Neural progenitor cell (in vitro differentiated cells): Measurements from ENCODE around the gene PLA2G4E. TPM values are rescaled to one million over a fixed set of nuclear protein-coding genes. Genes with fewer than 3 reads are reported as not detected.

Experiments
- DNase-seq: peaks from one replicate; pipeline ENCODE4 v3.0.0-alpha.2; 2016; ENCODE audit warnings: low spot score
- H2AFZ ChIP-seq: fragments of 200-600 bp; sonication (generic); replicated peaks from 2 replicates; pipeline ENCODE4 v1.6.1; 2016; ENCODE audit warnings: antibody characterized with exemption
- H3F3A ChIP-seq: fragments of 200-600 bp; sonication (generic); 2 replicates; pipeline ENCODE4 v1.6.1; 2016; ENCODE audit warnings: antibody characterized with exemption, low read depth
- H3K27ac ChIP-seq: fragments of 200-600 bp; sonication (generic); 2 replicates; pipeline ENCODE4 v1.5.1; 2016; ENCODE audit warnings: mild to moderate bottlenecking
- H3K27me3 ChIP-seq: fragments of 200-600 bp; sonication (generic); 2 replicates; pipeline ENCODE4 v1.6.1; 2016; ENCODE audit warnings: mild to moderate bottlenecking, moderate library complexity
- H3K36me3 ChIP-seq: fragments of 200-600 bp; sonication (generic); 2 replicates; pipeline ENCODE4 v1.5.1; 2016
- H3K4me1 ChIP-seq: fragments of 200-600 bp; sonication (generic); 2 replicates; pipeline ENCODE4 v1.6.1; 2016; ENCODE audit warnings: mixed run types
- H3K4me2 ChIP-seq: fragments of 200-600 bp; sonication (generic); 2 replicates; pipeline ENCODE4 v1.6.1; 2016
- H3K4me3 ChIP-seq: fragments of 200-600 bp; sonication (generic); 2 replicates; pipeline ENCODE4 v1.5.1; 2016
- H3K79me2 ChIP-seq: fragments of 200-600 bp; sonication (generic); 2 replicates; pipeline ENCODE4 v1.6.1; 2016; ENCODE audit warnings: low read depth
- H3K9ac ChIP-seq: fragments of 200-600 bp; sonication (generic); 2 replicates; pipeline ENCODE4 v1.6.1; 2016
- H3K9me3 ChIP-seq: fragments of 200-600 bp; sonication (generic); 2 replicates; pipeline ENCODE4 v1.5.1; 2016; ENCODE audit warnings: low read depth
- H4K20me1 ChIP-seq: fragments of 200-600 bp; sonication (generic); 2 replicates; pipeline ENCODE4 v1.6.1; 2016; ENCODE audit warnings: low read depth
- H3K27ac Mint-ChIP-seq: 3 replicates; pipeline ENCODE4 v1.8.0; 2021; ENCODE audit warnings: mixed read lengths
- H3K27me3 Mint-ChIP-seq: 2 replicates; pipeline ENCODE4 v1.8.0; 2022; ENCODE audit warnings: low read depth, mild to moderate bottlenecking, inconsistent platforms, moderate library complexity, mixed read lengths; ENCODE audit not compliant: insufficient read depth
- H3K36me3 Mint-ChIP-seq: 3 replicates; pipeline ENCODE4 v1.8.0; 2021; ENCODE audit warnings: mixed read lengths
- H3K4me1 Mint-ChIP-seq: 3 replicates; pipeline ENCODE4 v1.8.0; 2021; ENCODE audit warnings: mixed read lengths
- H3K4me3 Mint-ChIP-seq: 3 replicates; pipeline ENCODE4 v1.8.0; 2021; ENCODE audit warnings: mild to moderate bottlenecking, moderate library complexity, mixed read lengths
- H3K9me3 Mint-ChIP-seq: 3 replicates; pipeline ENCODE4 v1.8.0; 2020; ENCODE audit warnings: mixed read lengths
- EZH2 ChIP-seq: fragments of 200-600 bp; sonication (generic); IDR thresholded peaks from 2 replicates; pipeline ENCODE4 v1.6.1; 2017; ENCODE audit warnings: antibody characterized with exemption, mild to moderate bottlenecking, moderate library complexity
- EZH2phosphoT487 ChIP-seq: fragments of 200-600 bp; sonication (generic); IDR thresholded peaks from 2 replicates; pipeline ENCODE4 v1.6.1; 2017; ENCODE audit warnings: antibody characterized with exemption
- total RNA-seq: library from RNA; depleted of rRNA; stranded (reverse); fragments of >200 nt; gene quantifications from 2 replicates; pipeline ENCODE4 v1.2.3, GENCODE V29; 2015; ENCODE audit warnings: low replicate concordance
- TF ChIP-seq, protein P1 (sequence below): fragments of 200-600 bp; sonication (generic); IDR thresholded peaks from 2 replicates; pipeline ENCODE4 v1.5.1; 2017; ENCODE audit warnings: antibody characterized with exemption, mild to moderate bottlenecking

Gene PLA2G4E
- total RNA-seq, 1 donor from 2014 or later, result not detected

DNA sequence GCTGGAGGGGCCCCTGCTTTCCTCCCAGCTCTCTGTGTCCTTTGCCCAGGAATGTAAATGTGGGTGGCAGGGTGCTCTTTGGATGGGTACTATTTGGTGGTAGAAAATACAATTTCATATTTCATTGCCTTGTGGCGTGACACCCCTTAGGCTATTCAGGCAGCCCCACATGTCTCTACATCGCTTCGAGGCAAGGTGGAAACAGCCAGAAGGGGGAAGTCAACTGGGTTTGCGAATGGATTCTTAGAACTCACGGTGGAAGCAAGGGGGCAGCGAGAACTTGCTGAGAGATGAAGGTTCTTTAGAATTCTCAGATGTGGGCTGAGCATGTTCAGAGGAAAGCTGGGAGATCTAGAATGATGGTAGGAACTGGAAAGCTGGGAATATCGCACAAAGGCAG, 48.2 kb upstream of the PLA2G4E start:
- Mint-ChIP-seq H3K4me1 (peaks cover 22% of the 10 kb centered on the region), H3K9me3 (peaks cover 9% of the 10 kb centered on the region), H3K4me3 (no peak overlapping the region), H3K36me3 (no peaks in the 10 kb centered on the region), H3K27me3 (peaks cover 7% of the 10 kb centered on the region), H3K27ac (peak overlapping the region; percentile 43)
- Histone ChIP-seq H3K36me3 (no peaks in the 10 kb centered on the region), H3K4me1 (no peaks in the 10 kb centered on the region), H3K4me2 (no peak overlapping the region), H4K20me1 (no peaks in the 10 kb centered on the region), H3K9ac (no peak overlapping the region), H3K27me3 (no peaks in the 10 kb centered on the region), H3K27ac (no peak overlapping the region), H2AFZ (peak overlapping the region; percentile 5), H3K79me2 (no peaks in the 10 kb centered on the region), H3F3A (no peaks in the 10 kb centered on the region), H3K4me3 (no peak overlapping the region), H3K9me3 (no peaks in the 10 kb centered on the region)
- TF ChIP-seq EZH2 (no peak), EZH2phosphoT487 (no peak)
- TF ChIP-seq, protein P1, sequence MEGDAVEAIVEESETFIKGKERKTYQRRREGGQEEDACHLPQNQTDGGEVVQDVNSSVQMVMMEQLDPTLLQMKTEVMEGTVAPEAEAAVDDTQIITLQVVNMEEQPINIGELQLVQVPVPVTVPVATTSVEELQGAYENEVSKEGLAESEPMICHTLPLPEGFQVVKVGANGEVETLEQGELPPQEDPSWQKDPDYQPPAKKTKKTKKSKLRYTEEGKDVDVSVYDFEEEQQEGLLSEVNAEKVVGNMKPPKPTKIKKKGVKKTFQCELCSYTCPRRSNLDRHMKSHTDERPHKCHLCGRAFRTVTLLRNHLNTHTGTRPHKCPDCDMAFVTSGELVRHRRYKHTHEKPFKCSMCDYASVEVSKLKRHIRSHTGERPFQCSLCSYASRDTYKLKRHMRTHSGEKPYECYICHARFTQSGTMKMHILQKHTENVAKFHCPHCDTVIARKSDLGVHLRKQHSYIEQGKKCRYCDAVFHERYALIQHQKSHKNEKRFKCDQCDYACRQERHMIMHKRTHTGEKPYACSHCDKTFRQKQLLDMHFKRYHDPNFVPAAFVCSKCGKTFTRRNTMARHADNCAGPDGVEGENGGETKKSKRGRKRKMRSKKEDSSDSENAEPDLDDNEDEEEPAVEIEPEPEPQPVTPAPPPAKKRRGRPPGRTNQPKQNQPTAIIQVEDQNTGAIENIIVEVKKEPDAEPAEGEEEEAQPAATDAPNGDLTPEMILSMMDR, result peak; percentile 26
- no peak for DNase-seq

DNA sequence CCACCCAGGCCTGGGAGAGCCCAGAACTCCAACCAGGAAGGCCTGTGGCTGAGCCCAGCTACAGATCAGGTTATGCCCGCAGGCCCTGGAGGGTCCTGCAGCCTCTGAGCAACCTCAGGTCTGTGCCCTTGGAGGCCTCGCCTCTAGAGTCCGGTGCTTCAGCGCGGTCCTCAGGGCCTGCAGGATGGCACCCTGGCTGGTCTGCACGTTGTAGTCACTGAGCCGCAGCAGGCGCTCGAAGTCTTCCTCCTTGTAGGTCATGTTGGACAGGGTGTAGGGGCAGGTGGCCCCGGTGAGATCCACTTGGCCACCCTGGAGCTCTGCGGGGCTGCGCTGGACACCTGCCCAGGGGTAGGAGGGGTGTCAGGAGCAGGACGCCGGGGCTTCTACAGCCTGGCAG, 47.8 kb upstream of the PLA2G4E start:
- DNase-seq, result no peak
- TF ChIP-seq, protein P1, result no peak
- Mint-ChIP-seq H3K4me1 (peaks cover 22% of the 10 kb centered on the region), H3K27ac (no peak overlapping the region), H3K36me3 (no peaks in the 10 kb centered on the region), H3K9me3 (peaks cover 9% of the 10 kb centered on the region), H3K27me3 (peaks cover 7% of the 10 kb centered on the region), H3K4me3 (no peak overlapping the region)
- Histone ChIP-seq H3K4me3 (no peak overlapping the region), H2AFZ (no peak overlapping the region), H3F3A (no peaks in the 10 kb centered on the region), H3K9ac (no peak overlapping the region), H3K9me3 (no peaks in the 10 kb centered on the region), H3K27me3 (no peaks in the 10 kb centered on the region), H3K4me2 (no peak overlapping the region), H3K36me3 (no peaks in the 10 kb centered on the region), H3K27ac (no peak overlapping the region), H3K79me2 (no peaks in the 10 kb centered on the region), H4K20me1 (no peaks in the 10 kb centered on the region), H3K4me1 (no peaks in the 10 kb centered on the region)

DNA sequence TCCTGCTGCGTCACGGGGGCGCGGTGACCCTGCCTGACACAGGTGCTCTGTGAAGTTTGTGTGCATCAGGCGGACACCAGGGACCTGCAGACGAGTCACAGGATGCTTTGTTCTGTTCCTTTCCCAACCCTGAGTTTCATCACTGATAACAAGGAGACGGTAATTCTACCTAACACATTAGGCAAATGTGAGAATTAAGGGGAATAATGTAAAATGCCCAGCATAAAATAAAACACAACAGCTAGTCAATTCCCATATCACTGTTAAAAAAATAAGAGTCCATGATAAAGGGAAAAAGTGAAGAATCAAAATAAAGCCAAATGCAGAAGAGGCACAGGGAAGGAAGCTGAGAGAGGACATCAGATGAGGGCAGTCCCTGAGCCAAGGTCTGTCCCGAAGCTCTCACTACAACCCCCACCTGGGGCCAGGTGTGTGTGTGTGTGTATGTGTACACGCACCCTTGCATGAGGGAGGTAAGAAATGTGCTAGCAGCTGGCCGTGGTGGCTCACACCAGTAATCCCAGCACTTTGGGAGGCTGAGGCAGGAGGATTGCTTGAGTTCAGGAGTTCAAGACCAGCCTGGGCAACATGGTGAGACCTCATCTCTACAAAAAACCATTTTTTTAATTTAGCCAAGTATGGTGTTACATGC, 46.0 kb upstream of the PLA2G4E start:
- Mint-ChIP-seq H3K4me1 (peaks cover 22% of the 10 kb centered on the region), H3K4me3 (peak overlapping the region; percentile 6), H3K27me3 (peaks cover 7% of the 10 kb centered on the region), H3K27ac (no peak overlapping the region), H3K36me3 (no peaks in the 10 kb centered on the region), H3K9me3 (peaks cover 9% of the 10 kb centered on the region)
- DNase-seq, result no peak
- Histone ChIP-seq H3K79me2 (no peaks in the 10 kb centered on the region), H3K4me3 (no peak overlapping the region), H3K27me3 (no peaks in the 10 kb centered on the region), H4K20me1 (no peaks in the 10 kb centered on the region), H3K4me2 (no peak overlapping the region), H2AFZ (no peak overlapping the region), H3F3A (no peaks in the 10 kb centered on the region), H3K4me1 (no peaks in the 10 kb centered on the region), H3K36me3 (no peaks in the 10 kb centered on the region), H3K9ac (no peak overlapping the region), H3K9me3 (no peaks in the 10 kb centered on the region), H3K27ac (no peak overlapping the region)
- no peak for TF ChIP-seq EZH2
- TF ChIP-seq EZH2phosphoT487, result no peak
- TF ChIP-seq, protein P1, result no peak
